ES-I3 (cell line): ENCODE measurements around the gene NPIPA5.
"Not testable (repeated sequence)": the region's sequence is repeated elsewhere in the genome, so short reads cannot be mapped to it uniquely, and the experiment has no call there.

Experiments
- H3K36me3 ChIP-seq: 2 replicates; pipeline ENCODE4 v1.6.1; 2013; ENCODE audit warnings: mild to moderate bottlenecking, low read length, control low read depth, moderate library complexity; ENCODE audit not compliant: insufficient read depth
- H3K4me1 ChIP-seq: 2 replicates; pipeline ENCODE4 v1.6.1; 2013; ENCODE audit warnings: mild to moderate bottlenecking, control low read depth, low read length; ENCODE audit not compliant: insufficient read depth
- H3K9ac ChIP-seq: 2 replicates; pipeline ENCODE4 v1.6.1; 2013; ENCODE audit warnings: low read depth, mild to moderate bottlenecking, low read length, moderate library complexity
- H3K9me3 ChIP-seq: 2 replicates; pipeline ENCODE4 v1.6.1; 2013; ENCODE audit warnings: mild to moderate bottlenecking, low read length, moderate library complexity; ENCODE audit not compliant: control insufficient read depth, insufficient read depth

Gene NPIPA5

GRCh38 chr16:15348721-15349120, 29.4 kb downstream of the NPIPA5 start:
- not testable (repeated sequence) for H3K9ac ChIP-seq, H3K36me3 ChIP-seq, H3K9me3 ChIP-seq, H3K4me1 ChIP-seq

GRCh38 chr16:15342337-15342736, 35.8 kb downstream of the NPIPA5 start:
- not testable (repeated sequence) for H3K36me3 ChIP-seq, H3K4me1 ChIP-seq, H3K9ac ChIP-seq, H3K9me3 ChIP-seq

GRCh38 chr16:15338986-15339385, 39.1 kb downstream of the NPIPA5 start:
- not testable (repeated sequence) for H3K9me3 ChIP-seq, H3K9ac ChIP-seq, H3K36me3 ChIP-seq, H3K4me1 ChIP-seq

- not testable (repeated sequence) for H3K4me1 ChIP-seq, H3K9me3 ChIP-seq, H3K36me3 ChIP-seq, H3K9ac ChIP-seq
Observed at GRCh38 chr16:15337974-15338605, 40.0 kb downstream of the NPIPA5 start.

- not testable (repeated sequence) for H3K9me3 ChIP-seq, H3K4me1 ChIP-seq, H3K9ac ChIP-seq, H3K36me3 ChIP-seq
Observed at GRCh38 chr16:15335609-15336008, 42.5 kb downstream of the NPIPA5 start.

- not testable (repeated sequence) for H3K4me1 ChIP-seq, H3K9me3 ChIP-seq, H3K9ac ChIP-seq, H3K36me3 ChIP-seq
Observed at GRCh38 chr16:15333969-15334368, 44.1 kb downstream of the NPIPA5 start.

GRCh38 chr16:15330978-15331377, 47.1 kb downstream of the NPIPA5 start:
- not testable (repeated sequence) for H3K9ac ChIP-seq, H3K36me3 ChIP-seq, H3K9me3 ChIP-seq, H3K4me1 ChIP-seq

GRCh38 chr16:15324954-15325353, 53.1 kb downstream of the NPIPA5 start:
- not testable (repeated sequence) for H3K9ac ChIP-seq, H3K4me1 ChIP-seq, H3K36me3 ChIP-seq, H3K9me3 ChIP-seq

- H3K4me1 ChIP-seq, H3K9me3 ChIP-seq, H3K36me3 ChIP-seq, H3K9ac ChIP-seq: not testable (repeated sequence)
Observed at GRCh38 chr16:15323373-15323772, 54.7 kb downstream of the NPIPA5 start.

- H3K4me1 ChIP-seq, H3K36me3 ChIP-seq, H3K9me3 ChIP-seq, H3K9ac ChIP-seq: not testable (repeated sequence)
Observed at GRCh38 chr16:15321221-15321620, 56.9 kb downstream of the NPIPA5 start.

GRCh38 chr16:15314562-15314961, 63.5 kb downstream of the NPIPA5 start:
- H3K36me3 ChIP-seq, H3K4me1 ChIP-seq: not testable (repeated sequence)

More at GRCh38 chr16:15314562-15314961, 63.5 kb downstream of the NPIPA5 start:
- H3K9me3 ChIP-seq, H3K9ac ChIP-seq: not testable (repeated sequence)
